ENCODE data around the gene HNRNPR.

GRCh38 chr1:23393706-23394105, 49.6 kb upstream of the HNRNPR start:
- TF ChIP-seq CTCF (IDR thresholded peaks at IDR 0.05; ENCODE audit: extremely low read depth in 1 of 2, insufficient read depth in 1 of 2, low read depth in 1 of 2, low read length in 2 of 2) (no peak), POLR2A (IDR thresholded peaks at IDR 0.05; ENCODE audit: low read depth, low read length) (no peak), MYC (IDR thresholded peaks at IDR 0.05; ENCODE audit: low read depth, low read length) (no peak), EZH2 (IDR thresholded peaks at IDR 0.05; ENCODE audit: borderline replicate concordance, low read depth, low read length, severe bottlenecking) (no peak), MAX (IDR thresholded peaks at IDR 0.05; ENCODE audit: insufficient read depth, insufficient read length) (no peak), POLR2AphosphoS5 (IDR thresholded peaks at IDR 0.05; ENCODE audit: insufficient read depth, low read depth, low read length) (no peak)

All from endothelial cell of umbilical vein (primary cell).